ENCODE measurements around the gene USP48.
"Not testable (repeated sequence)": the region's sequence is repeated elsewhere in the genome, so short reads cannot be mapped to it uniquely, and the experiment has no call there.

The USP48 gene

GRCh38 chr1:21634806-21635535 is 148.0 kb downstream of the USP48 start:
- no peak for DNase-seq (ENCODE audit: low read depth)

GRCh38 chr1:21633992-21634805 is 148.8 kb downstream of the USP48 start:
- DNase-seq (ENCODE audit: low read depth), result no peak

GRCh38 chr1:21633141-21633755 is 149.7 kb downstream of the USP48 start:
- DNase-seq (ENCODE audit: low read depth), result no peak

GRCh38 chr1:21631944-21632887 is 150.7 kb downstream of the USP48 start:
- no peak for DNase-seq (ENCODE audit: low read depth)

- not testable (repeated sequence) for DNase-seq (ENCODE audit: low read depth)
Observed at GRCh38 chr1:21631590-21631943, 151.4 kb downstream of the USP48 start.

GRCh38 chr1:21630571-21631343 is 152.2 kb downstream of the USP48 start:
- DNase-seq (ENCODE audit: low read depth), result no peak

- DNase-seq (ENCODE audit: low read depth), result no peak
Observed at GRCh38 chr1:21629971-21630370, 153.0 kb downstream of the USP48 start.

GRCh38 chr1:21628798-21629393 is 154.1 kb downstream of the USP48 start:
- DNase-seq (ENCODE audit: low read depth), result no peak
